Left ventricle myocardium inferior (tissue), 1 donor: ENCODE data around the gene EPS8. TPM values are rescaled to one million over a fixed set of nuclear protein-coding genes. Genes with fewer than 3 reads are reported as not detected.
A peak's percentile ranks its signal among the peaks of the same experiment; 100 is the strongest.

Source experiments
- DNase-seq: peaks from one replicate; pipeline ENCODE4 v3.0.0-alpha.2; 2020
- H3K27ac ChIP-seq: fragments of 200-600 bp; replicated peaks from 2 replicates; pipeline ENCODE4 v1.8.0; 2021
- H3K27me3 ChIP-seq: fragments of 200-600 bp; 2 replicates; pipeline ENCODE4 v1.8.0; 2021; ENCODE audit warnings: low read depth
- H3K36me3 ChIP-seq: fragments of 200-600 bp; 2 replicates; pipeline ENCODE4 v1.8.0; 2021
- H3K4me1 ChIP-seq: fragments of 200-600 bp; 2 replicates; pipeline ENCODE4 v1.8.0; 2021
- H3K4me3 ChIP-seq: fragments of 200-600 bp; 2 replicates; pipeline ENCODE4 v1.8.0; 2021; ENCODE audit warnings: mild to moderate bottlenecking, moderate library complexity
- H3K9me3 ChIP-seq: fragments of 200-600 bp; replicated peaks from 2 replicates; pipeline ENCODE4 v1.8.0; 2021
- CTCF ChIP-seq: fragments of 200-600 bp; IDR thresholded peaks from 2 replicates; pipeline ENCODE4 v1.8.0; 2021; ENCODE audit warnings: antibody characterized with exemption, mild to moderate bottlenecking, borderline replicate concordance
- intact Hi-C: fragments of 100-400 bp; cut with micrococcal nuclease; formaldehyde crosslinking; loops from one replicate; pipeline ENCODE4 v1.11.0; 2022
- total RNA-seq: library from RNA; stranded (reverse); fragmentation: NEBNext Ultra II Directional; extraction: Animal tissue kit (Norgen Biotek cat#: 25700); gene quantifications from one replicate; pipeline ENCODE4 v1.2.1, GENCODE V29; 2021
- donor health status: DM: no; HTN: yes; CAD: no; lungs with severe emphysema.

EPS8 gene
- total RNA-seq, 1 donor from 2014 or later, result 18.9 TPM

DNA sequence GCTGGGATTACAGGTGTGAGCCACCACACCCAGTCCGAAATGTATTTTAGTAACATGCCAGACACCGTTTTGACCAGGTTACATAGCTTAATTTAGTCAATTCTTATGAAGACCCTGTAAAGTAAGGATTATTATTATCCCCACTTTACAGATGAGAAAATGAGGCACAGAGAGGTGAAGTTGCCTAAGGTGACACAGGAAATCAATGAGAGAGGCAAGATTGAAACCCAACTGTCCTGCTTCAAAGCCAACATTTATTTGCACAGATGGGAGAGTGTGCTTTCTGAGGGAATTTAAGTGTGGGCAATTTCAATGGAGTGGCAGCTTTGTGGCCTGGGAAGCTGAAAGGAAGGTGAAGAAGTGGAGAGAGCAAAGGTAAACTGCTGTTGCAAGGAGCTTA lies 19.1 kb upstream of the EPS8 start:
- no peaks in the 10 kb centered on the region for H3K4me1 ChIP-seq
- intact Hi-C loops, result no loop called here
- no peaks in the 10 kb centered on the region for H3K9me3 ChIP-seq
- peak overlapping the region; percentile 45 for H3K27ac ChIP-seq
- DNase-seq, result no peak
- H3K4me3 ChIP-seq, result no peak overlapping the region
- no peaks in the 10 kb centered on the region for H3K27me3 ChIP-seq
- H3K36me3 ChIP-seq, result no peaks in the 10 kb centered on the region
- no peak for TF ChIP-seq CTCF

DNA sequence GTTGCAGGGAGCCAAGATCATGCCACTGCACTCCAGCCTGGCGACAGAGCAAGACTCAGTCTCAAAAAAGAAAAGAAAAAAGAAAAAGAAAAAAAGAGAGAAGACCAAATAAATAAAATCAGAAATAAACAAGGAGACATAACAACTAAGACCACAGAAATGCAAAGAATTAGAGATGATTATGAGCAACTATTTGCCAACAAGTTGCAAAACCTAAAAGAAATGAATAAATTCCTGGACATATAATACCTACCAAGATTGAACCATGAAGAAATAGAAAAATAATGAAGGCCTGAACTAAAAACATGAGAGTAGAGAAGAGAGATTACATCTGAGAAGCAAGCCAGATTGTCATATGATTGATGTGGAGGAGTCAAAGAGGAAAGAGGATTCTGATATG lies 17.6 kb upstream of the EPS8 start:
- no peak for TF ChIP-seq CTCF
- H3K27ac ChIP-seq, result no peak overlapping the region
- intact Hi-C loops, result no loop called here
- H3K27me3 ChIP-seq, result no peaks in the 10 kb centered on the region
- H3K36me3 ChIP-seq, result no peaks in the 10 kb centered on the region
- H3K9me3 ChIP-seq, result no peaks in the 10 kb centered on the region
- H3K4me3 ChIP-seq, result no peak overlapping the region
- no peaks in the 10 kb centered on the region for H3K4me1 ChIP-seq
- DNase-seq, result no peak

DNA sequence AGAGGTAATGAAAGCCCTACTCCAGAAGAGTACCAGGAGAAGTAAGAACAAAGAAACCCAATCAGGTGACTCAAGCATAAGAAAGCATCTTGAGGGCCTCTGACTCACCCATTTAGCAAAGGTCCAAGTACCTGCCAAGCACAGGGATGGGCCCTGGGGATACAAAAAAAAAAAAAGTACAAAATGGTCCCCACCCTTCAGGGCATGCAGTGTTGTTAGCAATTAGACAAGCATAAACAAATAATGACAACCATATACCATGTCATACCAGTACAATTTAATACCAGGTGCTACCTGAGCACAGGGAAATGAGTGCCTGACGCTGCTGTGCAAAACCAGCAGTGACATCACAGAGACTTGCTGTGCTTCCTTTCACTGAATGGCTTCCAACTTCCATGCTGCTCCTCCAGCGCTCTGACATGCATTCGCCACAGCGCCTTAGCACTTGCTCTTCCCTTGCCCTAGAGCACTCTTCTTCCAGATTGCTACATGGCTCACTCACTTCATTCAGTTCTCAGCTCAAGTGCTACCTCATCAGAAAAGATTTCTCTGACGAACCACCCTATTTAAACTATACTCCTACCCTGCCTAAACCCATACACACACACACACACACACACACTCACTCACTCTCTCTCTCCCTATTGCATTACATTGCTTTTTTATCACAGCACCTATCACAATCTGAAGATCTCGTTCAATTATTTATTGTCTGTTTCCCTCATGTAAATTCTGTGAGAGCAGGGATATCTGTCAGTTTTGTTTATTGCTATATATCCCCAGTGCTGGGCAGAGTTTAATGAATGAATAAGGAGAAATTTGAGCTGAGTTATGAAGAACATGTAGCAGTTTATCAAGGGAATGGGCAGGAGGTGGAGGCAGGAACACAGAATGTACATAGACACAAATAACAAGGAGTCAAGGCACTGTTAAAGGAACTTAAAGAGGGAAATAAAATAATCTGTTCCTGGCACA lies 12.9 kb upstream of the EPS8 start:
- intact Hi-C loops, result no loop called here
- no peaks in the 10 kb centered on the region for H3K36me3 ChIP-seq
- no peak for TF ChIP-seq CTCF

GRCh38 chr12:15800278-15800677 lies 11.1 kb upstream of the EPS8 start:
- TF ChIP-seq CTCF, result no peak
- no peak for DNase-seq
- Histone ChIP-seq H3K4me1 (no peaks in the 10 kb centered on the region), H3K9me3 (no peaks in the 10 kb centered on the region), H3K27me3 (no peaks in the 10 kb centered on the region), H3K4me3 (no peak overlapping the region), H3K36me3 (no peaks in the 10 kb centered on the region), H3K27ac (no peak overlapping the region)
- intact Hi-C loops, result no loop called here

More for the DNA sequence above, 12.9 kb upstream of the EPS8 start:
- no peaks in the 10 kb centered on the region for H3K4me1 ChIP-seq
- H3K4me3 ChIP-seq, result no peak overlapping the region
- H3K27ac ChIP-seq, result no peak overlapping the region
- H3K27me3 ChIP-seq, result no peaks in the 10 kb centered on the region
- no peaks in the 10 kb centered on the region for H3K9me3 ChIP-seq
- no peak for DNase-seq

GRCh38 chr12:15797818-15798217 lies 8.6 kb upstream of the EPS8 start:
- Histone ChIP-seq H3K36me3 (no peaks in the 10 kb centered on the region), H3K4me1 (no peaks in the 10 kb centered on the region), H3K27ac (no peak overlapping the region), H3K9me3 (no peaks in the 10 kb centered on the region), H3K4me3 (no peak overlapping the region), H3K27me3 (no peaks in the 10 kb centered on the region)
- DNase-seq, result no peak
- no peak for TF ChIP-seq CTCF
- intact Hi-C loops, result no loop called here
